Activated CD8-positive, alpha-beta T cell treated with anti-CD3 and anti-CD28 coated beads for 36 hours (primary cell): ENCODE results near the gene RAD23B. TPM values are rescaled to one million over a fixed set of nuclear protein-coding genes. Genes with fewer than 3 reads are reported as not detected.

ENCODE experiments used
- ATAC-seq: fragments of 200-7000 bp; cut with Tn5 transposase; one replicate; pipeline ENCODE4 v1.10.0; 2021; ENCODE audit warnings: mild to moderate bottlenecking, moderate library complexity
- CTCF ChIA-PET: fragments of 350-600 bp; sonication (Branson Sonifier 250); formaldehyde crosslinking; loops from one replicate; lab custom pipeline; 2021; ENCODE audit warnings: antibody characterized with exemption; lab: Charles Lee
- POLR2A ChIA-PET: fragments of 350-600 bp; sonication (Branson Sonifier 250); formaldehyde crosslinking; loops from one replicate; lab custom pipeline; 2021; ENCODE audit warnings: antibody characterized with exemption; lab: Charles Lee
- DNase-seq: peaks from one replicate; pipeline ENCODE4 v3.0.0-alpha.2; 2020
- H3K27ac Mint-ChIP-seq: one replicate; pipeline ENCODE4 v1.8.0; 2021; ENCODE audit warnings: mild to moderate bottlenecking, mixed read lengths
- H3K27me3 Mint-ChIP-seq: one replicate; pipeline ENCODE4 v1.8.0; 2021; ENCODE audit warnings: mixed read lengths
- H3K36me3 Mint-ChIP-seq: one replicate; pipeline ENCODE4 v1.8.0; 2021; ENCODE audit warnings: low read depth, mixed read lengths
- H3K4me1 Mint-ChIP-seq: one replicate; pipeline ENCODE4 v1.8.0; 2021; ENCODE audit warnings: low read depth, mixed read lengths
- H3K4me3 Mint-ChIP-seq: one replicate; pipeline ENCODE4 v1.8.0; 2021; ENCODE audit warnings: mild to moderate bottlenecking, moderate library complexity, mixed read lengths
- H3K9me3 Mint-ChIP-seq: one replicate; pipeline ENCODE4 v1.8.0; 2021; ENCODE audit warnings: mixed read lengths
- intact Hi-C: fragments of 100-400 bp; cut with micrococcal nuclease; formaldehyde crosslinking; loops from one replicate; pipeline ENCODE4 v1.10.0; 2022
- total RNA-seq, 2 experiments: library from RNA; stranded (reverse); gene quantifications; one replicate each; pipeline ENCODE4 v1.2.3, GENCODE V29; 2021
- TF ChIP-seq, protein P1 (sequence below): fragments of 200-600 bp; IDR thresholded peaks from one replicate; pipeline ENCODE4 v1.8.0; 2022; ENCODE audit warnings: antibody characterized with exemption, mild to moderate bottlenecking

The RAD23B gene
- total RNA-seq, 2 experiments from 2014 or later = 115 to 117 TPM

DNA sequence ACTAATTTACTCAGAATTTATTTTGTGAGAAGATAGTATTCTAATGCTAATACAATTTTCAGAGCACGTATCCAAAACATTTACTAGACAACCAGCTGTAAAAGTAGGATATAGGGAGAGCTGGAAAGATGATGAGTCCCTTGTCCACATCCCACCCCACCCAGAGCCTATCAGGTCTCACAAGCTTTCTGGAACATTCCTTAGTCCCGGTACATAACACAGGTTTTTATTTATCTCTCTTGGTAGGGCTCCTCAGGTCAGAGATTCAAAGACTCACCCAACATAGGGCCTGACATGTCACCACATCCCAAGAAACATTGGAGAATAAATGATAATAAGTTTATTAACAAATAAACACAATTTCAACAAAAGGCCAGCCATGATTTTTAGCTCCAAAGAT lies 13.8 kb upstream of the RAD23B start:
- POLR2A ChIA-PET = no interaction called here
- Mint-ChIP-seq H3K27ac (no peak overlapping the region), H3K9me3 (peaks cover 6% of the 10 kb centered on the region), H3K4me1 (peaks cover 4% of the 10 kb centered on the region), H3K27me3 (peaks cover 10% of the 10 kb centered on the region), H3K4me3 (no peak overlapping the region), H3K36me3 (no peaks in the 10 kb centered on the region)
- TF ChIP-seq, protein P1, sequence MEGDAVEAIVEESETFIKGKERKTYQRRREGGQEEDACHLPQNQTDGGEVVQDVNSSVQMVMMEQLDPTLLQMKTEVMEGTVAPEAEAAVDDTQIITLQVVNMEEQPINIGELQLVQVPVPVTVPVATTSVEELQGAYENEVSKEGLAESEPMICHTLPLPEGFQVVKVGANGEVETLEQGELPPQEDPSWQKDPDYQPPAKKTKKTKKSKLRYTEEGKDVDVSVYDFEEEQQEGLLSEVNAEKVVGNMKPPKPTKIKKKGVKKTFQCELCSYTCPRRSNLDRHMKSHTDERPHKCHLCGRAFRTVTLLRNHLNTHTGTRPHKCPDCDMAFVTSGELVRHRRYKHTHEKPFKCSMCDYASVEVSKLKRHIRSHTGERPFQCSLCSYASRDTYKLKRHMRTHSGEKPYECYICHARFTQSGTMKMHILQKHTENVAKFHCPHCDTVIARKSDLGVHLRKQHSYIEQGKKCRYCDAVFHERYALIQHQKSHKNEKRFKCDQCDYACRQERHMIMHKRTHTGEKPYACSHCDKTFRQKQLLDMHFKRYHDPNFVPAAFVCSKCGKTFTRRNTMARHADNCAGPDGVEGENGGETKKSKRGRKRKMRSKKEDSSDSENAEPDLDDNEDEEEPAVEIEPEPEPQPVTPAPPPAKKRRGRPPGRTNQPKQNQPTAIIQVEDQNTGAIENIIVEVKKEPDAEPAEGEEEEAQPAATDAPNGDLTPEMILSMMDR = no peak
- ATAC-seq (no peak), DNase-seq (no peak)
- CTCF ChIA-PET = interaction anchor here (0.6 to 2.0 kb wide), 4 partner anchors 10 to 131 kb away, joined by 3 to 6 read pairs (median 3); no protein-coding TSS in a partner anchor
- intact Hi-C loops = no loop called here

DNA sequence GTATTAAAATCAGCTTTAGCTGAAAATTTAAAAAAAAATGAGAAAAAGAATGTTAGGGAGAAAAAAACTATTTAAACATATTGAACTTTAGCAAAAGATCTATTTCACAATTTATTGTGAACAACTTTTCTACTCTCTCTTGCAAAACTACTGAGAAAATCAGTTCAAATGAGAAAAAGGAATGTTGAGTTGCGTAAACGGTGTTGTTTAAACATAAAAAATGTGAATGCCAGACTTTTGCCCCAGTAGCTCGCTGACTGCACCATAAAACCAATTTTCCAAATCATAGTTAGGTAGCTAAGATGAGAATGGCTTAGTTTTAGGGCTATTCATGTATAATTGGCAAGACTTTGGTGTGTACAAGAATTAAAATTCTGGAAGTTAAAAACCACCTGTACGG lies 13.4 kb upstream of the RAD23B start:
- CTCF ChIA-PET = interaction anchor here (0.6 to 2.0 kb wide), 5 partner anchors 9 to 132 kb away, joined by 3 to 6 read pairs (median 3); no protein-coding TSS in a partner anchor
- H3K9me3 Mint-ChIP-seq = peaks cover 6% of the 10 kb centered on the region
- no peak for ATAC-seq

DNA sequence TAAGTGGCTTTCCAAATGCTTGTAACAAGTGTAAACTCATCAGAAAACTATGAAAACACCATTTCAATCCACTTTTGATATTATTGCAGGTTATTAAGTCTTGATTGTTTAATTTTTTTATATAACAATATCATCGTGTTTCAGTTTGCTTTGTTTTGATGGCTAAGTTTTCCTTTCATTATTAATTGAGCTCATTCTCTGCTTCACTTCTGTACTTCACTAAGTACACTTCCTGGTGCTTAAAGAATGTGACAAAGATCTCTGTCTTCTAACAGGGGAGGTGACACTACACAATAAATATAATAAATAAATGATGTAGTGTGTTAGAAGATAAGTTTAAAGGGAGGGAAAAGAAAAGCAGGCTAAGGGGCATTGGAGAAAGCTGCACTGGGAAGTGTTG lies 13.0 kb upstream of the RAD23B start:
- DNase-seq (no peak), ATAC-seq (no peak)
- intact Hi-C loops = no loop called here
- Mint-ChIP-seq H3K4me3 (no peak overlapping the region), H3K36me3 (no peaks in the 10 kb centered on the region), H3K27me3 (peaks cover 12% of the 10 kb centered on the region), H3K27ac (no peak overlapping the region), H3K9me3 (peaks cover 4% of the 10 kb centered on the region), H3K4me1 (peaks cover 4% of the 10 kb centered on the region)
- ChIA-PET POLR2A (interaction anchor here (1.0 kb wide), 1 partner anchor 14 kb away, joined by 3 read pairs; no protein-coding TSS in a partner anchor), CTCF (interaction anchor here (0.6 to 2.0 kb wide), 4 partner anchors 9 to 132 kb away, joined by 3 to 6 read pairs (median 3); no protein-coding TSS in a partner anchor)
- TF ChIP-seq, protein P1 = no peak

More for the DNA sequence above, 13.4 kb upstream of the RAD23B start:
- no peaks in the 10 kb centered on the region for H3K36me3 Mint-ChIP-seq
- POLR2A ChIA-PET = no interaction called here
- intact Hi-C loops = no loop called here
- H3K4me1 Mint-ChIP-seq = peaks cover 4% of the 10 kb centered on the region
- TF ChIP-seq, protein P1 = no peak
- DNase-seq = no peak
- H3K4me3 Mint-ChIP-seq = no peak overlapping the region
- H3K27me3 Mint-ChIP-seq = peaks cover 10% of the 10 kb centered on the region
- H3K27ac Mint-ChIP-seq = no peak overlapping the region

DNA sequence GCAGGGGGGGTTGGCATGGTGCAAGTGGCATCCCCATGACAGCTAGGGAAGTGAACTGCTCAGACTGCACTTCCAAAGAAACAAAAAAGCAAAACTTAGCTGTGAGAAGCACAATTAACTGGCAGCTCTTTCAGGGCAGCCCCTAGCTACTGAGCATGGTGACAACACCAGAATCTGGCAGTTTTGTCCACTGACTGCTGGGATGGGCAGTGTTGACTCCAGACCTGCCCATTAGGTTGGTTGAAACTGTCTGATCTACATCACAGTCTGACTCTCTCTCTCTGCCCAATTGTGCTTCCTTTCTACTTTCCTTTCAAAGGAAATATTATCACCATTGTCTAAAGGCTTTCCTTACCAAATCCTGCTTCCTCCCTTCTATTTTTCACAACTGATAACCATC lies 12.5 kb upstream of the RAD23B start:
- CTCF ChIA-PET = interaction anchor here (0.6 to 2.0 kb wide), 2 partner anchors 8 to 25 kb away, joined by 3 to 6 read pairs; no protein-coding TSS in a partner anchor
- ATAC-seq (no peak), DNase-seq (no peak)
- Mint-ChIP-seq H3K36me3 (no peaks in the 10 kb centered on the region), H3K27ac (no peak overlapping the region), H3K4me3 (no peak overlapping the region), H3K9me3 (no peaks in the 10 kb centered on the region), H3K27me3 (peaks cover 17% of the 10 kb centered on the region), H3K4me1 (peaks cover 4% of the 10 kb centered on the region)
- intact Hi-C loops = no loop called here
- POLR2A ChIA-PET = interaction anchor here (1.0 kb wide), 1 partner anchor 13 kb away, joined by 3 read pairs; no protein-coding TSS in a partner anchor
- TF ChIP-seq, protein P1 = no peak

DNA sequence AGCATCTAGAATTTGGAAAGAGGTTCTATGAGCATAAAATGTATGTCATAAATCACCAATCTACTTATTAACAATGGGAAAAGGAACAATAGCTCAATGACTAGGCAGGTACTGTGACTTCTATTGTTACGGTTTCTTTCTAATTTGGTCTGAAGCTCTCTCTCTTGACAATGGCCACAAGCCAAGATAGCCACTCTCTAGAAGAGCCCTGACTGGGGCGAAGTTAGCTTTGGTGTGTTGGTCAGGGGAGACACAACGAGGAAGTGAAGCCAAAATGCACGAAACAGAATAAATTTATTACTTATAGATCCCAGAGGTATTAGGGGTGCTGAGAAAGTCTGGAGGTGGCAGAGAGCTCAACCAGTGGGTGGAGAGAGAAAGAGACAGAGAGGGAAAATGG lies 9.4 kb upstream of the RAD23B start:
- no peaks in the 10 kb centered on the region for H3K36me3 Mint-ChIP-seq
- ATAC-seq (no peak), DNase-seq (no peak)
- intact Hi-C loops = no loop called here
- no peaks in the 10 kb centered on the region for H3K9me3 Mint-ChIP-seq
- ChIA-PET CTCF (interaction anchor here (1.0 to 1.1 kb wide), 2 partner anchors 25 to 68 kb away, joined by 3 read pairs; no protein-coding TSS in a partner anchor), POLR2A (no interaction called here)
- peaks cover 21% of the 10 kb centered on the region for H3K27me3 Mint-ChIP-seq
- H3K4me3 Mint-ChIP-seq = no peak overlapping the region
- peaks cover 4% of the 10 kb centered on the region for H3K4me1 Mint-ChIP-seq
- no peak overlapping the region for H3K27ac Mint-ChIP-seq
- TF ChIP-seq, protein P1 = no peak
